ENCODE data around the gene ZNF423.

Gene ZNF423

GRCh38 chr16:49848530-49848929 lies 7.4 kb downstream of the ZNF423 start:
- DNase-seq, result no peak

GRCh38 chr16:49846800-49847199 lies 9.1 kb downstream of the ZNF423 start:
- no peak for DNase-seq

DNA sequence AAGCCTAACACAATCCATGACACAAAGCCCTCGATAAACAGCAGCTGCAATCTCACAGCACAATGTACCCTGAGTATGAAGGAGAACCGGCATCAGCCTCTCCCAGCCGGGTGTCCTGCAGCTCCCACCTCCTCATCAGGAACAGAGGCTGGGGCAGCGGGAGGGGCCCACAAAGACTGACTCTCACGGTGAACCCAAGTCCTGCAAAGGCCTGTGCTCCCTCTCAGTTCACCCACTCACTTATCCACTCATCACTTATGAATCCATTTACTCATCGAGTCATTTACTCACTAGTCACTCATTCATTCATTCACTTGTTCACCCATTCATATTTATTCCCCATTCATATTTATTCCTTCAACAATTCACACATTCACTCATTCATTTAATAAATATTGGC lies 11.6 kb downstream of the ZNF423 start:
- no peak for DNase-seq

DNA sequence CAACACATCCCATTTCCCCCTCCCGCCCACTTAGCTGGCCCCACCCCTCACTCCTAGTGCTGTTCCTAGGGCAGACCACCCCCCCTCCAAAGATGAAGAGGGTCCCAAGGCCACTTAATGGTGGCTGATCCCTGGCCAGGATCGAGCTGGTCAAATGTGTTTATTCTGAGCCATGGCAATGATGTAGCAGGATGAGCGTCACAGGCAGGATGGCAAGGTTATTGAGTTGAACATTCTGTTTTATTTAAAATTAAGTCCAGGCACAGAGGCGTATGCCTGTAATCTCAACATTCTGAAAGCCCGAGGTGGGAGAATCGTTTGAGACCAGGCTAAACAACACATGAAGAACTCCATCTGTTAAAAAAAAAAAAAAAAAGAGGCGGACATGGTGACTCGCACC lies 12.2 kb downstream of the ZNF423 start:
- DNase-seq, result no peak

- no peak for DNase-seq
These were observed 12.9 kb downstream of the ZNF423 start for GRCh38 chr16:49842972-49843371.

DNA sequence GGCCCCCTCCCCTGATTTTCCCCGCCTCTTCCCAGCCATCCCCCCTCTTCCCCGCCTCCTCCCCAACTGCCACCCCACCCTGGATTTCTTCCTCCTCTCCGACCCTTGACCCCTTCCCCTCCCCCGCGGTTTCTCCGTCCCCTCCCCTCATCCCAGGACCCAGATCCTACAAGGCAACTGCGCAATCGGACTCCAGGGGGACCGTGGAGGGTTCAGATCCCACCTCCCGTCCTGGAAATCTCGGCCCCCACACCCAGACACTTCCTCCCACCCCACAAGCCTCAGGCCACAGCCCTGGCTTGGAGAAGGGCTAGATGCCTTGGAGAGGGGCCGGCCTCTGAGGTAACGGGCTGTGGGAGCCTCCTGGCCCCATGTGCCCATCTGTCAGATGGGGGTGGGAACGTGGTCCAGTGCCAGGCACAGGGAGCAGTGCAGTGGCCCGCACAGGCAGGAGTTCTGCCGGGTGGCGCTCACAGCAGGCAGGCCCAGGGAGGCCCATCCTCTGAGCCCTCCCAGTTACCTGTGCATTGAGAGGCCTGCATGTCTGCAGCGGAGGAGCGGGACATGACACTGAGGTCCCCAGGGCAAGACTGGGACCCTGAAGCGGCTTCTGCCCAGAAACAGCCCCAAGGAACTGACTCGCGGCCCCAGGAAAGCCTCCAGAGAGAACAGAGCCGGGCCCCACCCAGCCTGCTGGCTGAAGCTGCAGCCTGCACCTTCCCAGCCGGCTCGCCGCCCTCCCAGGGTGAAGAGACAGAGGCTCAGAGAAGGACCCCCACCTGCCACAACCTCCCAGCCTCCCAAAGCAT lies 16.7 kb downstream of the ZNF423 start:
- no peak for DNase-seq

DNA sequence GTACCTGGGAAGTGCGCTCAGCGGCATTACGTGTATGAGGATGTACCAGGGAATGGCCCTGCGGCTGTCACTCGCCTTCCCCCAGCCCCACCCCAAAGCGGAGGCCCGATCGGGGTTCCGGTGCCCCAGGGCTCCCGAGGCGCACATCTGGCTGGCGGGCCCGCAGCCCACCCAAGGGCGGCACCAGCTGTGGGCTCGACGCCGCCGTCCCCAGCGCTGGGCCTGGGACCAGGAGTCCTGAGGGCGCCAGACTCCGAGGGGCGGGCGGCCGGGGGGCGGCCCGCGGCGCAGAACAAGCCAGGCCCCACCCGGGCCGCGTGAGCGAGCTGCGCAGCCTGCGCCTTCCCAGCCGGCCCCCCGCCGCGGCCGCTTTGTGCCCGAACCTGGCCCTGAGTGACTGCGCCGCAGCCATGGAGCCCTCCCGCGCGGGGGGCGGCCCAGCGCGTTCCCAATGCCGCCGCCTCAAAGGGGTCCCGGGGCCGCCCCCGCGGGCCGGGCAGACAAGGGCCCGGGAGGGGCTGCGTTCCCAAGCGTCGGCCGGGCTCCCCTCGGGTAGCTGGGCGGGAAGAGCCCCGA lies 17.4 kb downstream of the ZNF423 start:
- no peak for DNase-seq

DNA sequence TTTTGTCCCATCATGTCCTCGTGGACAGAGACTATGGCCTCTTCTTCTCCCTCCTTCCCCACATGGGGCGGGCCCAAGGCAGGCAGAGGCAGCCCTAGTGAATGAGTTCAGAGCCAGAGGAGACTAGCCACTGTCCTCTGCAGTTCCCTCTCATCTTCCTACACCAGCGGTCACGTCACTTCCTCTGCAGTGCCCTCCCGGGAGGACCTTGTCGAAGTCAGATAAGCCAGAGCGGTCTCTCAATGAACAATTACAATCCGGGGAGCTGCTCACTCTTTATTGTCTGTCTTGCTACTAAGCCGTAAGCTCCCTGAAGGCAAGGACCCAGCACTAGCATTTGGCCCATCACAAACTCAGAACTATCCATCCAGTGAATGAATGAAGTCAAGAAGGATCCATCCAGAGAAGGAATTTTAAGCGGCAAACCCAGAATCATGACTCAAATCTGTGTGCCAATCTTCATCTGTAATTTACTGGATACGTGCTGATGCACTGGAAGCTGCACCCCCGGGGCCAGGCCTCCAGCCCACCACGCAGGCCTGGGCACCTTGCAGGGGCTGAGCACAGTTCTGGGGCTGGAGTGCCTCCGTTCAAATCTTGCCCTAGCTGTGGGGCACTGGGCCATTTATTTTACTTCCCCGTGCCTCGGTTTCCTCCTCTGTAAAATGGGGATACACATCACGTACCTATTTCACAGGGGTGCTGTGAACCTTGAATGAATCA lies 18.1 kb downstream of the ZNF423 start:
- no peak for DNase-seq

GRCh38 chr16:49836668-49837067 lies 19.2 kb downstream of the ZNF423 start:
- no peak for DNase-seq

GRCh38 chr16:49836218-49836617 lies 19.7 kb downstream of the ZNF423 start:
- no peak for DNase-seq

GRCh38 chr16:49835161-49835777 lies 20.6 kb downstream of the ZNF423 start:
- no peak for DNase-seq

GRCh38 chr16:49834531-49835151 lies 21.3 kb downstream of the ZNF423 start:
- DNase-seq, result no peak

- no peak for DNase-seq
These were observed 21.9 kb downstream of the ZNF423 start for GRCh38 chr16:49833796-49834530.

DNA sequence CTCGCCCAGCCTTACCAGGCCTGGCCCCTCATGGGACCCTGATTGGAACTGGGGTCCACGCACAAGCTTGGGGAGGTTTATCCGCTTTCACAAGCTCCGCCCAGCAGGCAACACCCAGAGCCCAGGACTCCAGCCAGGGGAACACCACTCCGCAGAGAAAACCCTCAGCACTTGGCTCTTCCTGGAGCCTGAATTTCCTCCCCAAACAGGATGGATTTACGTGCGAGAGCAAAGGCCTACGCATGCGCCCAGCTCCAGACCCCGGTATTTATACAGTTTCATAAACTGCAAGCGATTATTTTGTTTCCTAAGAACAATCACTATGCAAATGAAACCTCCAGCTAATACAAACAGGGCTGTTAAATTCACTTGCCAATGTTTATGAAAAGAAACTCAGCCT lies 22.8 kb downstream of the ZNF423 start:
- no peak for DNase-seq

DNA sequence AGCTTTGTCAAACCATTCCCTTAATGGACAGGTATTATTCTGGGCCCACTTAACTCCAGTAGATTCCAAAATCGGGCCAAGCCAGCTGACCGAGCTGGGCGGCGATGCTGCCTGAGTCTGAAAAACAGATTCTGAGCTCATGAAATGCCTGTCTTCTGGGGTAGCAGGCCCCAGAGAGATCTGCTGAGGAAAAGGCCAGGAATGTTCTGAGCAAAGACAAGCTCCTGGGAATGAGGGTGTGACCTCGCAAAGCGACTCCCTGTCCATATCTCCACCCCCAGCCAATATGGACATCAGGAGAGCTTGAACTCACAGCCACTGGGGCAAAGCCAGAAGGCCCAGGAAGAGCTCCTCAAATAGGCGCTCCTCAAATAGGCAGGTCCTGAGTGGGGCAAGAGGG lies 23.7 kb downstream of the ZNF423 start:
- DNase-seq, result no peak

DNA sequence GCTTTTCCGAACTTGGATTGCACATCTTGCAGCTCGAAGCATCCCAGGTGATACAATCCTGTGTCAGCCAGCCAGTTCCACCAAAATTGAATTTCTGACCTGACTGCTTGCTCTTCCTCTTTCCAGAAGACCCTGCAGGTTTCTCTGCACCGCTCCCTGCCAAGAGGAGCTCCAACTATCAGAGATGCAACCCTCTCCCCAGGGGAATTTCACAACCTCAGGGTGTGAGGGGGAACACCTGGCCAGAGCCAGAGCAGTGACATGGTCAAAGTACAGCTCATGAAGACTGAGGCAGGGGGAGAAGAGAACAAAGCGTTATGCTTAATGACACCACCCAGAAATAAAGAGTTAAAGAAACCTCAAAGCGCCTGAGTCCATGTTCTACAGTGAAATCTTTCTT lies 25.0 kb downstream of the ZNF423 start:
- no peak for DNase-seq

DNA sequence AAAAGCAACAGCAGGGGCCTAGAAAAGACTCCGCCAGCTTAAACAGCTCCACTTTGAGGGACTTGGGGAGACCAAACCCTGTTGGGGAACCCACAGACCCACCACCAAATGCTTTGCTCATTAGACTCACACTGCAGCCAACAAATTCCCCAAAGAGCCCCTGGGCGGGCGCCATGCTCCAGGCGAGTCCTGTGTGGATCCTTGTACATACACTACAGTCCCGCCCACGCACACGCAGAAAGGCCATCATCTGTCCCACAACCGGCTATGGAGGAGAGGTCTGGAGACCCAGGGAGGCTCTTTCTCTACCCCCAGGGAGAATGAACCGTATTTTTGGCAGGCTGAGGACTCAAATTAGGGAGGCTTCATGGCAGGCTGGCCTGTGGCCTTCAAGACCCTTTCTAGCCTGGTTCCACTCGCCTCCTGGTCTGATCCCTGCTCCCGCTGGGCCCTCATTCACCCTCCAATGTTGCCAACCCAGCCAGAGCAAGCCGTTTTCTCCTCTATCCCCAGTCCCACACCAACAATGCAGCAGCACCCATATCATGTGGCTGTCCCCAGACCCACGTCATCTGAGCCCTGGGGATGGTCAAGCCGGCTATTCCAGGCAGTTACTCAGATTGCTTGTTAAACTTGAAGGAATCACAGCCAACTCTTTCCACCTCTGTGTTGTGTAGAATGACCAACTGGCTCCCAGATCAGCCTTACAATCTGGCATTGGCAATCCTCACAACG lies 27.2 kb downstream of the ZNF423 start:
- DNase-seq, result no peak

DNA sequence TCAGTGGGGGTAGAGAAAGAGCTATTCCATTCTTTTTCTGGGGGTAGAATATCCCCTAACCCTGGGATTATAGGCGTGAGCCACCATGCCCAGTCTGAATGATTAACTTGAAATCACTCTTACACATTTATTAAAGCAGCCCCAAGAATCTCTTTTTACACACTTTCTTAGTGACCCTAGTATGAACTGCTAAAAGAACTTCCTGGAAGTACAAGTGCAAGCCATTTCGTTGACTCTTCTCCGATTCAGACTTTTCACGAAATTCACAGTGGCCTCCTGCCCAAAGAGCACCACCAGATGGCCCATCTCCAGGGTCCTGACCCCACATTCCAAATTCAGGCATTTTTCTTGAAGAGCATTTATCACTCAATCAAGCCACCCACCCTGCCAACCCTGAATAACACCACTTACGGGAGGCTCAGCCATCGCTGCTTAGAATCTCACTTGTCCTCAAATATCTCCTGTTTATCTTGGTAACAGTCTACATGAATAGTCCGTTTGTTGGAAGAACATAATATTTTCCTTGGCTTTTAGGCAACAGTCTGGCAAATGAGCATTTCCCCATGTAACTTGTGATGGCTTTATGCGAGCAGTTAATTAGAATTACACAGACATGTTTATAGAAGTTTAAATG lies 28.0 kb downstream of the ZNF423 start:
- no peak for DNase-seq

GRCh38 chr16:49826515-49826914 lies 29.4 kb downstream of the ZNF423 start:
- DNase-seq, result no peak

- no peak for DNase-seq
These were observed 30.9 kb downstream of the ZNF423 start for GRCh38 chr16:49825041-49825440.

DNA sequence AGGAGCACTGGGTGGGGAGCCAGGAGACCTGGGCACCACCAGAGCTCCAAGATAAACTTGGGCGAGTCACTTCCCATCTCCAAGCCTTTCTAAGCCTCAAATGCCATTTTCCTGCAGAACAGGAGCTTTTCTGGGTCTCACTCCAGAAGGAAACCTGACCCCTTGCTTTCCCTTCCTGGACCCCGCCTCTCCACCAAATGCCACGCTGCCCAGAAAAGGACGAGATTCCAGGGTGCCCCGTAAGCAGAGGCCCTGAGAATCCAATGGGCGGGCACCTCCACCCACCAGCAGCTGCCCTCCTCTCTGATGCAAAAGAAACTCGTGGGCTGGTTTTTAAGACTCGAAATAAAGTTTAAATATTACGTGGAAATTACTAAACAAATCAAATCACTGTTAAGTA lies 31.3 kb downstream of the ZNF423 start:
- no peak for DNase-seq
